NCI-H345 (cell line): ENCODE results near the gene IGFBP2.
A peak's percentile ranks its signal among the peaks of the same experiment; 100 is the strongest.
"Not testable (repeated sequence)": the region's sequence is repeated elsewhere in the genome, so short reads cannot be mapped to it uniquely, and the experiment has no call there.

Experiments
- DNase-seq: peaks from one replicate; lab custom pipeline; 2025; lab: John Stamatoyannopoulos, UW

IGFBP2 gene

DNA sequence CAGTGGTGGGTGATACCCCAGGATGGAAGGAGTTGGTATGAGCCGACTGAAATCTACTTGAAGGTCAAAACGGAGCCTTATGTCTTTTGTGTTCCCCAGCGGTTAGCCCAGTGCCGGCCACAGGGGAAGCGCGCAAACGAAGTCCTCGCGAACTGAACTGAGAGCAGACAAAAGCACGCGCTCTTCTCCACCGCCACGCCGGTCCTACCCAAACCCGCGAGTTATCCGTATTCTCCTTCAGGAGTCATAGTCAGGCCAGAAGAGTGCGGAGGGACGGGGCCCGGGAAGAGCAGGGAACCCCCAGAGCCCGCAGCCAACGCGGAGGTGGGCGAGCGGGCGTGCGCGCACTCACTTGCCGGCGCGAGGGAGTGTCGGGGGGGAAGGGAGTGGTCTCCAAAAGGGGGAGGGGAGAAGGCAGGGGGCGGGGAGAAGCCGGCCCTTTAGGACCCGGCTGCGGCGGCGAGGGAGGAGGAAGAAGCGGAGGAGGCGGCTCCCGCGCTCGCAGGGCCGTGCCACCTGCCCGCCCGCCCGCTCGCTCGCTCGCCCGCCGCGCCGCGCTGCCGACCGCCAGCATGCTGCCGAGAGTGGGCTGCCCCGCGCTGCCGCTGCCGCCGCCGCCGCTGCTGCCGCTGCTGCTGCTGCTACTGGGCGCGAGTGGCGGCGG, at the start of gene IGFBP2:
TSS of gene IGFBP2 (plus strand) at position 469 of the 664 bp plus-strand sequence. CDS start at position 573, 104 bp downstream.
- DNase-seq, result peak; percentile 61

- no peak for DNase-seq
Observed at GRCh38 chr2:216583606-216584005, 49.6 kb upstream of the IGFBP2 start.

- no peak for DNase-seq
Observed at GRCh38 chr2:216584112-216584511, 49.1 kb upstream of the IGFBP2 start.

- DNase-seq, result no peak
Observed at GRCh38 chr2:216585441-216585840, 47.8 kb upstream of the IGFBP2 start.

GRCh38 chr2:216588861-216589710, 44.1 kb upstream of the IGFBP2 start:
- DNase-seq, result no peak

GRCh38 chr2:216589791-216590190, 43.4 kb upstream of the IGFBP2 start:
- no peak for DNase-seq

DNA sequence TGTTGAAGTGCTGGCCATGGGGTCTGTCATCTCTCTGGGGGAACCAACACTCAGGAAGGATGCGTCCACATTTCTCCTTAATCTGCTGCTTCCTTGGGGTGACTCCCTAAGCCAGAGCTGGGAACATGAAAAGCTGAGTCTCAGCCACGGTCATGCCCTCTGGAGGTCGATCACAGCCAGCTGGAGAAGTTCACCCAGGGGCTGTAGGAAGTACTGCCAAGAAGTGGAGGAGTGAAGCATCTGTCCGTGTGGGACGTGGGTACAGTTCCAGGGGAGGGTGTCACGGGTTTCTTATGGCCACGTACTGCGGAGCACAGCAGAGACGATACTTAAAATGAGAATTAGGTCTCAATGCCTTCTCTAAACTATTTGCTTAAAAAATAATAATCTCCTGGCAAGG, 42.4 kb upstream of the IGFBP2 start:
- DNase-seq, result no peak

GRCh38 chr2:216591480-216591879, 41.7 kb upstream of the IGFBP2 start:
- DNase-seq, result no peak

GRCh38 chr2:216594081-216594480, 39.1 kb upstream of the IGFBP2 start:
- no peak for DNase-seq

DNA sequence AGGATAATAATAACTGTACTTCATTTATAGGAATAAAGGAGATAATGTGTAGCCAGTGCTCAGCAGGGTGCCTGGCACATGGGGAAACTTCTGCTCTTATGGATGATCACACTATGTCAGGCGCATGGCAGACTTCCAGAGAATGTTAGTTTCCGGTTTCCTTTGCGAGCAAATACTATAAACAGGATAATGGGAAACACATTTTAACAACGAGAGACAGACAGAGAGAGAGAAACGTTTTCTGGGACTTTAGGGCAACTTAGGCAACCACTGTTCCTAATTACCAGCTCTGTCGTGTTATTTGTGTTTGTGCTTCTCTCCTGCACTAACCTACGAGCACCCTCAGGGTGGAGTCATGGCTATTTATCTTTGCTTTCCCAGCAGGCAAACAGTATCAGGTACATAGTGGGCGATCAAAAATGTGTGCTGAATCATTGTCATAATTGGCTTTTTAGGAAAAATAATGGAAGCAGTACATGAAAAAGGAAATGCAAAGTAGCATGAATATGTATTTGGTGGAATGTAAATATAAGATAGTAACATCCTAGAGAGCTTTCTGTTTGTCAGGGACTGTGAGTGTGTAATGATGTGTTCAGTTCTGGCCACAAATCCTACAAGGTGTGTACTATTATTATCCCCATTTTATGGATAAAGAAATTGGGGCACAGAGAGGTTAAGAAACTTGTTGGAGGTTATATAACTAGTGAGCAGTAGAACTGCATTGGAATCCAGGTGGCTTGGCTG, 36.8 kb upstream of the IGFBP2 start:
- DNase-seq, result peak; percentile 65

DNA sequence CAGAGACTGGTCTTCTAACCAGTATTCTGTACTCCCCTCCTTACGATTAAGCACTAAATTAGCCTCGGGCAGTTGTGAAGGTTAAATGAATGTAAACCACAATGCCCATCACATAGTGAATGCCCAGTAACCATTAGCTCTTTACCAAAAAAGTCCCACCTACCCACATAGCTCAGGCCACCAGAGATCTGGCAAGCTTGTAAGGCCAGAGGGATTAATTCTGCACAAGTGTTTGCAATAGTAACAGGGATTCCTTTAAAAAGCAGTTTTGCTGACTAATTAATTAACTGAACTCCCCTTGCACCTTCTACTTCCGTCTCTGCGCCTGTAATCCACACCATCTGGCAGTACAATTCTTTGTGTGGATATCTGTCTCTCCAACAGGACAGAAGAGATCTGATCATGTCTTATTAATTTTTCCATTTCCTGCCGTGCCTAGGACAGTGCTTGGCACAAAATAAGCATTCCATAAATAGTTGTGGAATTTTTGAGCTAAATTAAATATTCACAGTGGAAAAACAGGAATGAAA, 36.2 kb upstream of the IGFBP2 start:
- no peak for DNase-seq

- DNase-seq, result not testable (repeated sequence)
Observed at GRCh38 chr2:216597825-216598224, 35.4 kb upstream of the IGFBP2 start.

DNA sequence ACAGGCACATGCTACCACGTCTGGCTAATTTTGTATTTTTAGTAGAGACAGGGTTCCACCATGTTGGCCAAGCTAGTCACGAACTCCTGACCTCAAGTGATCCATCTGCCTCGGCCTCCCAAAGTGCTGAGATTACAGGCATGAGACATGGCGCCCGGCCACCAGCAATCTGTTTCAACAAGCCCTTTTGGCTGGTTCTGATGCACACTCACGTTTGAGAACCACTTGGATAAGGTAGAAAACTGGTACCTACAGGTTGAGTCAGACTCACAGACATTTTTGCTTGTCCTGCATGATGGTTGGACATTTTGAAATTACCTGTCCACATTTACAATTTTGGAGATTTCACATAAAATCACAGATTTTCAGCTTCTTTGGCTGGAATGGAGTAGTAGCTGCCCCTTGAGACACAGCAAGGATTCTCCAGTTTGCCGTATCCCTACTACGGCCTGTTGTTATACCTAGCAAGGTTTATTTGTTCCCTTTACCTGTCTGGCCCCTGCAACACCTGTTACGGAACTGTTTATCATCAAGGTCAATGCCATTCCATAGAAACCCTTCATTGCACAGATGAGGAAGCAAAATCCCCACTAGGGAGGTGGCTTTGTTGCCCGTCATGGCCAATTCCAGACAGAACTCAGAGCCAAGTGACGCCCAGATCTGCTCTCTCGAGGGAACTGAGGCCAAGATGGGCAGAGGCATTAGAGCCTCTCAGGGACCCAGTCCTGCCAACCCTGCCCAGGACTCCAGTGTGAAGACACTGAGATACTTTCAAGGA, 31.4 kb upstream of the IGFBP2 start:
- no peak for DNase-seq

DNA sequence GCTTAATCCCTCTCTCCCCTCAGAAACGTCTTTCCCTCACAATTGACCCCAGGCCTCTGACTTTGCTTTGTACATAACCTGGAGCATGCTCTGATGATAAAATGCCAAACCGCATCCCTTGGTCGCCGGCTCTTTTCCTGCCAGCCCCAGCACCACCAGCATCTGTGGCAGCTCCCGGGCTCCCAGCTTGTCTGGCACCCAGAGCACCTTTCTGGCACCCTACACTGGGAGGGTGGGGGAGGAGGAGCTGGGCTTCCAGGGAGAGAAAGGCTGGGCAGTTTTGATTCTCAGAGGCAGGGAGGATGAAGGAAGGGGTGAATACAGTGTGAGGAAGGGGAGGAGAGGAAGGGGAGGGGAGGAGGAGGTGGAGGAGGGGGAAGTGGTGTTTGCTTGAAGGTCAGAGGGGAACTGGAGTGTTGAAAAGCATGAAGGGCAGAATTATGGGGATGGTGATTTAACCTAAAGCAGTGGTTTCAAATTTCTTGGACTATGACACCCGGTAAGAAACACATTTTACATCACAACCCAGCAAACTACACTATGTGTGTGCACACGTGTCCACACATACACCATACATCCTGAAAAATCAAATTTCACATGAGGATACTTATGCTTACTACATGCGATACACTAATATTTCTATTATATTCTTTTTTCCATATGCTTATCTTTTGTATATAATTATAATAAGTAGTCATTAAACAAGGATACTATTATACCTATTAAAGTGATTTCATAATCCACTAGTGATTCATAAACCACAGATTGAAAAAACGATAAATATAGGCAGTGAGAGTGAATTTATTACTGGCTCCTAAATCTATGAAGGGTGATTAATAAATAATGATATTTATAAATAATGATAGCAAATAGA, 30.0 kb upstream of the IGFBP2 start:
- no peak for DNase-seq

- DNase-seq, result no peak
Observed at GRCh38 chr2:216603884-216604245, 29.4 kb upstream of the IGFBP2 start.

GRCh38 chr2:216604458-216604857, 28.8 kb upstream of the IGFBP2 start:
- no peak for DNase-seq

DNA sequence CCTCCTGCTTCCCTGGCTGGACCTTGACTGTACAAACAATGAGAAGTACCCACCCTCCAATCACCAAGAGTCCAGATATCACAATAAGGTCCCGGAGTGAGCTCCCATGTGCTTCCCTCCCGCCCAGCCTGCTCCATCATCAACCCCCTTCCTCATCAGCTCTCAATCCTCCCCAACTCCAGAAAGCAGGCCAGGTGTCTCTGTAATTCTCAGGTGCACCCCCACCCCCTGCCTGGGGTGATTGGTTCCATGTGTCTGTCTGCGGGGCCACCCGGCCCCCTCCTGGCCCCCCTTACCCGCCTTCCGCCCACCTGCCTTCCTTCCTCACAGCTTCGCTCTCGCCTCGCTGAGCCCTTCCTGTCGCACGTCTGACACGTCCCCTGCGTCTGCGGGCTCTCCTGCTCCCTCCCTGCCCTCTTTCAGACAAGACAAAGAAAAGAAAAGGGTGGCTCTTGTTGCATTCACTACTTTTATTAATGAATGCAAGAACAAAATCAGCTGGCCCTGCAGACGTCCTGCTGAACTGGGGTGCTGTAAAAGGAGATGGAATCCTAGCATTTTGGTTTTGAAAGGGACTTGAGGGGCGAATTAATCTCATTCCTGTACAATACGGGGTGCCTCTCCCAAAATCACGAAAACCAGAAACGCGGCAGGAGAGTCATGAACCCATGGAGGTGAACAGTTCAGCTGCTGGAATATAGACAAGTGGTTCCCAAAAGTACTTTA, 26.5 kb upstream of the IGFBP2 start:
- DNase-seq, result no peak

DNA sequence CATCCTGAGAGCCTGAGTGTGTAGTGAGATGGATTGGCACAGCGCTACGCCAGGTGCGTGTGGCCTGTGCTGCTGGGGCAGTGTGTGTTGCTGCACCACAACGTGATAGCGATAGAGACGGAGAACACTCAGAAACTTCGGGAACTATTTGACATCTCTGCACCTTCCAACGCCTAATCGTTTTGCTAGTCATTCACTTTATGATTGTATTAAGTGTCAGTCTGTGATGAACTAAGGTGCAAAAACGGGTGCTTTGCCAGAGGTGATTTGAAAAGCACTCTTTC, 26.0 kb upstream of the IGFBP2 start:
- no peak for DNase-seq

- DNase-seq, result no peak
Observed at GRCh38 chr2:216608525-216608924, 24.7 kb upstream of the IGFBP2 start.
